Measurements from ENCODE around the gene ACSF2. TPM values are rescaled to one million over a fixed set of nuclear protein-coding genes. Genes with fewer than 3 reads are reported as not detected.

Gene ACSF2
- polyA plus RNA-seq, 1 experiment, result 52.1 TPM

- H3K27me3 ChIP-seq (ENCODE audit: control insufficient read depth, insufficient read depth, low read length), result no peaks in the 10 kb centered on the region
- TF ChIP-seq, protein P1, sequence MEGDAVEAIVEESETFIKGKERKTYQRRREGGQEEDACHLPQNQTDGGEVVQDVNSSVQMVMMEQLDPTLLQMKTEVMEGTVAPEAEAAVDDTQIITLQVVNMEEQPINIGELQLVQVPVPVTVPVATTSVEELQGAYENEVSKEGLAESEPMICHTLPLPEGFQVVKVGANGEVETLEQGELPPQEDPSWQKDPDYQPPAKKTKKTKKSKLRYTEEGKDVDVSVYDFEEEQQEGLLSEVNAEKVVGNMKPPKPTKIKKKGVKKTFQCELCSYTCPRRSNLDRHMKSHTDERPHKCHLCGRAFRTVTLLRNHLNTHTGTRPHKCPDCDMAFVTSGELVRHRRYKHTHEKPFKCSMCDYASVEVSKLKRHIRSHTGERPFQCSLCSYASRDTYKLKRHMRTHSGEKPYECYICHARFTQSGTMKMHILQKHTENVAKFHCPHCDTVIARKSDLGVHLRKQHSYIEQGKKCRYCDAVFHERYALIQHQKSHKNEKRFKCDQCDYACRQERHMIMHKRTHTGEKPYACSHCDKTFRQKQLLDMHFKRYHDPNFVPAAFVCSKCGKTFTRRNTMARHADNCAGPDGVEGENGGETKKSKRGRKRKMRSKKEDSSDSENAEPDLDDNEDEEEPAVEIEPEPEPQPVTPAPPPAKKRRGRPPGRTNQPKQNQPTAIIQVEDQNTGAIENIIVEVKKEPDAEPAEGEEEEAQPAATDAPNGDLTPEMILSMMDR (IDR thresholded peaks at IDR 0.05; ENCODE audit: low read depth, low read length), result no peak
- ChIA-PET POLR2A (interaction anchor here (0.8 to 1.6 kb wide), 2 partner anchors 8 to 16 kb away, joined by 4 to 10 read pairs; partner anchors contain the start of gene LRRC59), CTCF (interaction anchor here (0.9 to 2.1 kb wide), 2 partner anchors 15 to 20 kb away, joined by 3 to 9 read pairs; partner anchors contain the start of gene LRRC59)
- no peaks in the 10 kb centered on the region for H3K9me3 ChIP-seq (ENCODE audit: control insufficient read depth, insufficient read depth, low read length)
- DNase-seq (ENCODE audit: low read depth, low spot score), result no peak
- no peak overlapping the region for H3K27ac ChIP-seq (ENCODE audit: low read depth, low read length)
- H3K4me3 ChIP-seq (ENCODE audit: low read depth, low read length), result no peak overlapping the region
Measured at GRCh38 chr17:50381920-50382319, 44.1 kb upstream of the ACSF2 start.

DNA sequence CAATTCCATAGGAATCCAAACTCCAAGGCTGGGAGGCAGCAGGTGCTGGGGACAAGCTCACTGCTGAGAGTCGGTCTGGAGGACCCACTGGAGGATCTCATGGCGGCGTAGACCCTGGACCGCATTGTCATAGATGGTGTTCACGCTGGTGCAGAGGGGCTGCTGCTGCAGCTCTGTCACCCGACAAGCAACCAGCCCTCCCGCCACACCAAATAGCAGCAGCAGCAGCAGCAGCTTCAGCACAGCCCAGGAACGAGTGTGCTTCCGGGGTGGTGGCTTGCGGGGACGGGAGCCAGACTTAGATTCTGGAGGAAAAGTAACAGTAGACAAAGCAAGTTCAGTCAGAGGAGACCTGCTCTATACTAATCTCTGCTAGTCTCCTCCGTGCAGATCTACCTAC, 43.1 kb upstream of the ACSF2 start:
- POLR2A ChIA-PET, result no interaction called here
- Histone ChIP-seq H3K27ac (ENCODE audit: low read depth, low read length) (no peak overlapping the region), H3K4me3 (ENCODE audit: low read depth, low read length) (no peak overlapping the region), H3K9me3 (ENCODE audit: control insufficient read depth, insufficient read depth, low read length) (no peaks in the 10 kb centered on the region), H3K27me3 (ENCODE audit: control insufficient read depth, insufficient read depth, low read length) (no peaks in the 10 kb centered on the region)
- no peak for DNase-seq (ENCODE audit: low read depth, low spot score)
- CTCF ChIA-PET, result interaction anchor here (2.1 kb wide), 1 partner anchor 21 kb away, joined by 9 read pairs; no protein-coding TSS in a partner anchor
- TF ChIP-seq, protein P1 (IDR thresholded peaks at IDR 0.05; ENCODE audit: low read depth, low read length), result no peak

DNA sequence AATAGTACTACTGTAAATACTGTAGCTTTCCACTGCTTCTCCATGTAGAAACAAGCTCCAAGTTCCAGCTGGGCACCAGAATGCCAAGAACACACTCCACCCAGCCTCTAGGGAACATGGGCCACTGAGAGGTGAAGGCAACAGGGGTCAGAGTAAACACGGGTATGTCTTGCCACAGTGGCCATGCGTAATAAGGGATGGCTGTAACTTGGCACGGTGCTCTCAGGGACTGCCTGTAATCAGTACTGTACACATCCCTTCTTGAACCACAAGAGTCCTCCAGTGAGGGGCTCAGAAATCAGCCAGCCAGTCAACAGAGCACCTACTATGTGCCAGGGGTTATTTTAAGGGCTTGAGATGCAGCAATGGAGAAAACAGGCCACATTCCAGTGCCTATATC, 39.5 kb upstream of the ACSF2 start:
- Histone ChIP-seq H3K27me3 (ENCODE audit: control insufficient read depth, insufficient read depth, low read length) (no peaks in the 10 kb centered on the region), H3K27ac (ENCODE audit: low read depth, low read length) (no peak overlapping the region), H3K4me3 (ENCODE audit: low read depth, low read length) (no peak overlapping the region), H3K9me3 (ENCODE audit: control insufficient read depth, insufficient read depth, low read length) (no peaks in the 10 kb centered on the region)
- ChIA-PET CTCF (interaction anchor here (2.3 kb wide), 1 partner anchor 11 kb away, joined by 13 read pairs; the partner anchor contains the start of gene LRRC59), POLR2A (interaction anchor here (2.0 kb wide), 1 partner anchor 10 kb away, joined by 9 read pairs; the partner anchor contains the start of gene LRRC59)
- TF ChIP-seq, protein P1 (IDR thresholded peaks at IDR 0.05; ENCODE audit: low read depth, low read length), result no peak
- no peak for DNase-seq (ENCODE audit: low read depth, low spot score)

DNA sequence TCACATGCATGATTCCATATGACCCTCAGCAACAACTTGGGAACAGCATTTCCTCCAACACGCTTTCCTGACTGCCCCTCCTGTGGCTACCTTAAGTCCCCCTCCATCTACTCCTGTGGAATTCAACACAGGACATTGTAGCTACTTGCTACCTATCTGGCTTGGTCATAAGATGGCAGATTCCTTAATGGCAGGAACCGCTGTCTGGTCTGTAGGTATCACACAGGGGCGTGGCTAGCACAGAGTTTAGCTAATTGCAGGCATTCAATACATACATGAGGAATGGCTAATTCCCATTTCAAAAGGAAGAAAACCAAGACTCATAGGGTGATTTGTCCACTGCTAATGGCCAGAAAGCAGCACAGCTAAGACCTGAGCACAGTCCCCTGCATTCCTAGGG, 37.3 kb upstream of the ACSF2 start:
- H3K27me3 ChIP-seq (ENCODE audit: control insufficient read depth, insufficient read depth, low read length), result no peaks in the 10 kb centered on the region
- H3K9me3 ChIP-seq (ENCODE audit: control insufficient read depth, insufficient read depth, low read length), result no peaks in the 10 kb centered on the region
- no peak for DNase-seq (ENCODE audit: low read depth, low spot score)
- CTCF ChIA-PET, result interaction anchor here (0.7 to 1.3 kb wide), 3 partner anchors 8 to 27 kb away, joined by 3 to 10 read pairs (median 5); partner anchors contain the start of gene LRRC59
- H3K27ac ChIP-seq (ENCODE audit: low read depth, low read length), result no peak overlapping the region
- TF ChIP-seq, protein P1 (IDR thresholded peaks at IDR 0.05; ENCODE audit: low read depth, low read length), result no peak
- POLR2A ChIA-PET, result interaction anchor here (0.8 kb wide), 1 partner anchor 9 kb away, joined by 4 read pairs; no protein-coding TSS in a partner anchor
- no peak overlapping the region for H3K4me3 ChIP-seq (ENCODE audit: low read depth, low read length)

DNA sequence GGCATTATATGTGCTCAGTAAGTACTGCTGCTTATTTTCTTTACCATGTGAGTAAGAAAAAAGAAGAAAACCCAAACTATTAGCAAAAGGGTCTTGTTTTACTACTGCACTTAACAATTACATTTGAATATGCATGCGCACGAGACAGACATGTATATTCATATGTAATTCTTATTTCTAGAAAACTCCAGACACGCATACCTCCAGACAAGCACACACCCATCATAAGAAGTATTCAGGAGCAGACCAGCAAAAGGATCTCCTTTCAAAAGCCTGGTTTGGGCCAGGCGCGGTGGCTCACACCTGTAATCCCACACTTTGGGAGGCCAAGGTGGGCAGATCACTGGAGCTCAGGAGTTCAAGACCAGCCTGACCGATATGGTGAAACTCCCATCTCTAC, 36.5 kb upstream of the ACSF2 start:
- H3K27me3 ChIP-seq (ENCODE audit: control insufficient read depth, insufficient read depth, low read length), result no peaks in the 10 kb centered on the region
- H3K4me3 ChIP-seq (ENCODE audit: low read depth, low read length), result no peak overlapping the region
- CTCF ChIA-PET, result interaction anchor here (1.3 kb wide), 1 partner anchor 7 kb away, joined by 10 read pairs; the partner anchor contains the start of gene LRRC59
- H3K27ac ChIP-seq (ENCODE audit: low read depth, low read length), result no peak overlapping the region
- DNase-seq (ENCODE audit: low read depth, low spot score), result no peak
- POLR2A ChIA-PET, result interaction anchor here (1.4 kb wide), 1 partner anchor 8 kb away, joined by 10 read pairs; no protein-coding TSS in a partner anchor
- no peaks in the 10 kb centered on the region for H3K9me3 ChIP-seq (ENCODE audit: control insufficient read depth, insufficient read depth, low read length)
- TF ChIP-seq, protein P1 (IDR thresholded peaks at IDR 0.05; ENCODE audit: low read depth, low read length), result no peak

Data from AG04450 (cell line).